HL-60 (cell line): Measurements from ENCODE around the gene DUSP7.

ENCODE experiments used
- GABPA ChIP-seq: IDR thresholded peaks from 2 replicates; pipeline ENCODE4 v1.6.1; 2012; ENCODE audit warnings: low read depth
- POLR2AphosphoS5 ChIP-seq: IDR thresholded peaks from 2 replicates; pipeline ENCODE4 v1.6.1; 2012; ENCODE audit warnings: low read depth
- TF ChIP-seq, protein P1 (sequence below): IDR thresholded peaks from one replicate; pipeline ENCODE4 v1.5.1; 2011; ENCODE audit warnings: low read length, control low read depth, inconsistent platforms; ENCODE audit not compliant: insufficient read depth
- TF ChIP-seq, protein P2 (sequence below): IDR thresholded peaks from 2 replicates; pipeline ENCODE4 v1.6.1; 2012; ENCODE audit warnings: low read depth; ENCODE audit not compliant: insufficient replicate concordance

DNA sequence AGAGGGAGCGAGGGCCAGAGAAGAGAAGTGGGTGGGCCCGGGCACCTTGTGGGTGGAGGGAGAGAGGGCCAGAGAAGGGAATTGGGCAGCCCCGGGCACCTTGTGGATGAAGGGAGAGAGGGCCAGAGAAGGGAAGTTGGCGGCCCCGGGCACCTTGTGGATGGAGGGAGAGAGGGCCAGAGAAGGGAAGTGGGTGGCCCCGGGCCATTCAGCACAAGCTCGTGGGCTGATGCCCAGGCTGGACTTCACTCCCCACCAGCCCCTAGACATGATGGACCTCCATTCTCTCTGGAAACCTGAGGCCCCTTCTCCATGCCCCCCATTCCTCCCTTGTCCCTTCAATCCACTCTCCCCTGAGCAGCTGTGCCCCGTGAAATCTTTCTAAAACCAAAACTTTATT, 15.8 kb downstream of the DUSP7 start:
- TF ChIP-seq, protein P1, sequence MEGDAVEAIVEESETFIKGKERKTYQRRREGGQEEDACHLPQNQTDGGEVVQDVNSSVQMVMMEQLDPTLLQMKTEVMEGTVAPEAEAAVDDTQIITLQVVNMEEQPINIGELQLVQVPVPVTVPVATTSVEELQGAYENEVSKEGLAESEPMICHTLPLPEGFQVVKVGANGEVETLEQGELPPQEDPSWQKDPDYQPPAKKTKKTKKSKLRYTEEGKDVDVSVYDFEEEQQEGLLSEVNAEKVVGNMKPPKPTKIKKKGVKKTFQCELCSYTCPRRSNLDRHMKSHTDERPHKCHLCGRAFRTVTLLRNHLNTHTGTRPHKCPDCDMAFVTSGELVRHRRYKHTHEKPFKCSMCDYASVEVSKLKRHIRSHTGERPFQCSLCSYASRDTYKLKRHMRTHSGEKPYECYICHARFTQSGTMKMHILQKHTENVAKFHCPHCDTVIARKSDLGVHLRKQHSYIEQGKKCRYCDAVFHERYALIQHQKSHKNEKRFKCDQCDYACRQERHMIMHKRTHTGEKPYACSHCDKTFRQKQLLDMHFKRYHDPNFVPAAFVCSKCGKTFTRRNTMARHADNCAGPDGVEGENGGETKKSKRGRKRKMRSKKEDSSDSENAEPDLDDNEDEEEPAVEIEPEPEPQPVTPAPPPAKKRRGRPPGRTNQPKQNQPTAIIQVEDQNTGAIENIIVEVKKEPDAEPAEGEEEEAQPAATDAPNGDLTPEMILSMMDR, result no peak
- TF ChIP-seq, protein P2, sequence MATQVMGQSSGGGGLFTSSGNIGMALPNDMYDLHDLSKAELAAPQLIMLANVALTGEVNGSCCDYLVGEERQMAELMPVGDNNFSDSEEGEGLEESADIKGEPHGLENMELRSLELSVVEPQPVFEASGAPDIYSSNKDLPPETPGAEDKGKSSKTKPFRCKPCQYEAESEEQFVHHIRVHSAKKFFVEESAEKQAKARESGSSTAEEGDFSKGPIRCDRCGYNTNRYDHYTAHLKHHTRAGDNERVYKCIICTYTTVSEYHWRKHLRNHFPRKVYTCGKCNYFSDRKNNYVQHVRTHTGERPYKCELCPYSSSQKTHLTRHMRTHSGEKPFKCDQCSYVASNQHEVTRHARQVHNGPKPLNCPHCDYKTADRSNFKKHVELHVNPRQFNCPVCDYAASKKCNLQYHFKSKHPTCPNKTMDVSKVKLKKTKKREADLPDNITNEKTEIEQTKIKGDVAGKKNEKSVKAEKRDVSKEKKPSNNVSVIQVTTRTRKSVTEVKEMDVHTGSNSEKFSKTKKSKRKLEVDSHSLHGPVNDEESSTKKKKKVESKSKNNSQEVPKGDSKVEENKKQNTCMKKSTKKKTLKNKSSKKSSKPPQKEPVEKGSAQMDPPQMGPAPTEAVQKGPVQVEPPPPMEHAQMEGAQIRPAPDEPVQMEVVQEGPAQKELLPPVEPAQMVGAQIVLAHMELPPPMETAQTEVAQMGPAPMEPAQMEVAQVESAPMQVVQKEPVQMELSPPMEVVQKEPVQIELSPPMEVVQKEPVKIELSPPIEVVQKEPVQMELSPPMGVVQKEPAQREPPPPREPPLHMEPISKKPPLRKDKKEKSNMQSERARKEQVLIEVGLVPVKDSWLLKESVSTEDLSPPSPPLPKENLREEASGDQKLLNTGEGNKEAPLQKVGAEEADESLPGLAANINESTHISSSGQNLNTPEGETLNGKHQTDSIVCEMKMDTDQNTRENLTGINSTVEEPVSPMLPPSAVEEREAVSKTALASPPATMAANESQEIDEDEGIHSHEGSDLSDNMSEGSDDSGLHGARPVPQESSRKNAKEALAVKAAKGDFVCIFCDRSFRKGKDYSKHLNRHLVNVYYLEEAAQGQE, result no peak
- TF ChIP-seq GABPA (no peak), POLR2AphosphoS5 (no peak)
